HepG2 (cell line): ENCODE results near the gene ZNF620. TPM values are rescaled to one million over a fixed set of nuclear protein-coding genes. Genes with fewer than 3 reads are reported as not detected.
A peak's percentile ranks its signal among the peaks of the same experiment; 100 is the strongest.

Source experiments
- ATAC-seq: fragments of 200-7000 bp; cut with Tn5 transposase; 3 replicates; pipeline ENCODE4 v1.9.1; 2020; ENCODE audit warnings: mild to moderate bottlenecking, moderate library complexity
- BruUV-seq: library from RNA; stranded (reverse); fragments of 400-500 nt; replicated peaks from 2 replicates; lab custom pipeline; 2021; lab: Mats Ljungman, UMichigan
- CTCF ChIA-PET: fragments of 300-600 bp; formaldehyde crosslinking; extraction: SDS; loops from one replicate; lab custom pipeline; 2021; ENCODE audit warnings: low total read pairs, inconsistent platforms, low intra/inter-chr PET ratio; lab: Yijun Ruan, JAX
- POLR2A ChIA-PET: fragments of 350-600 bp; sonication (Branson Sonifier 250); formaldehyde crosslinking; loops from one replicate; lab custom pipeline; 2020; ENCODE audit warnings: antibody characterized with exemption, inconsistent platforms; lab: Yijun Ruan, JAX
- DNase-seq: peaks from one replicate; pipeline ENCODE4 v3.0.0-alpha.2; 2015; ENCODE audit warnings: low spot score
- FAIRE-seq: peaks from 3 replicates; lab custom pipeline; 2011; peaks lifted over from hg19 to GRCh38; lab: Jason Lieb, UNC
- H2AFZ ChIP-seq: one replicate; pipeline ENCODE4 v1.6.1; 2011; ENCODE audit warnings: low read length, inconsistent platforms
- H3K27ac ChIP-seq: fragments of 300-600 bp; 3 replicates; pipeline ENCODE4 v1.8.0; 2011; ENCODE audit warnings: mixed run types, mild to moderate bottlenecking, mixed read lengths, low read length, inconsistent platforms; ENCODE audit not compliant: insufficient read depth; ENCODE audit errors: extremely low read length
- H3K27me3 ChIP-seq, 2 experiments: fragments of 200-600 bp in 1 of 2; 2 replicates in 1 of 2; 3 replicates in 1 of 2; pipeline versions ENCODE4 v1.6.0 to v1.8.0; 2011; ENCODE audit warnings: low read length in 2 of 2, mild to moderate bottlenecking in 2 of 2, moderate library complexity in 2 of 2, inconsistent platforms in 1 of 2; ENCODE audit not compliant: insufficient read depth in 2 of 2, control insufficient read depth in 1 of 2
- H3K36me3 ChIP-seq, 2 experiments: fragments of 200-600 bp in 1 of 2; replicated peaks in 1 of 2; 2 replicates in 1 of 2; 3 replicates in 1 of 2; pipeline versions ENCODE4 v1.5.1 to v1.8.0; 2011; ENCODE audit warnings: low read length in 2 of 2, inconsistent platforms in 1 of 2; ENCODE audit not compliant: insufficient read depth in 2 of 2, control insufficient read depth in 1 of 2
- H3K4me1 ChIP-seq: 2 replicates; pipeline ENCODE4 v1.5.1; 2012; ENCODE audit warnings: low read length, inconsistent platforms; ENCODE audit not compliant: insufficient read depth
- H3K4me2 ChIP-seq: 2 replicates; pipeline ENCODE4 v1.6.0; 2011; ENCODE audit warnings: low read depth, low read length, inconsistent platforms
- H3K4me3 ChIP-seq, 3 experiments: fragments of 200-600 bp in 1 of 3; sonication (generic), shearing (Covaris generic) in 1 of 3; replicated peaks in 1 of 3; 2 replicates each; pipeline ENCODE4 v1.5.1; 2011 to 2016; ENCODE audit warnings: low read length in 3 of 3, inconsistent platforms in 2 of 3, low read depth in 2 of 3, mild to moderate bottlenecking in 2 of 3, control low read depth in 1 of 3, mixed read lengths in 1 of 3; ENCODE audit not compliant: insufficient read depth in 1 of 3
- H3K79me2 ChIP-seq: one replicate; pipeline ENCODE4 v1.6.1; 2011; ENCODE audit warnings: low read length, inconsistent platforms; ENCODE audit not compliant: insufficient read depth
- H3K9ac ChIP-seq: 2 replicates; pipeline ENCODE4 v1.6.0; 2011; ENCODE audit warnings: mild to moderate bottlenecking, low read depth, low read length, inconsistent platforms; ENCODE audit not compliant: insufficient read depth
- H3K9me3 ChIP-seq: 2 replicates; pipeline ENCODE4 v1.5.1; 2012; ENCODE audit warnings: mild to moderate bottlenecking, low read length
- H4K20me1 ChIP-seq: 2 replicates; pipeline ENCODE4 v1.6.0; 2011; ENCODE audit warnings: inconsistent platforms, mild to moderate bottlenecking, low read length, moderate library complexity; ENCODE audit not compliant: insufficient read depth
- ASH2L ChIP-seq: fragments of 300-600, 200-600 bp; sonication (generic); IDR thresholded peaks from 2 replicates; pipeline ENCODE4 v1.7.0; 2017; ENCODE audit warnings: low read depth, mild to moderate bottlenecking, moderate library complexity, mixed read lengths, low read length; ENCODE audit not compliant: insufficient read length
- CEBPB ChIP-seq: IDR thresholded peaks from 2 replicates; pipeline ENCODE4 v1.6.1; 2011; ENCODE audit warnings: low read depth, low read length, improper control_type of control experiment, borderline replicate concordance
- CEBPG ChIP-seq: IDR thresholded peaks from 2 replicates; pipeline ENCODE4 v1.6.1; 2016
- HNF4A ChIP-seq: sonication (generic); formaldehyde crosslinking; IDR thresholded peaks from 2 replicates; pipeline ENCODE4 v1.4.0; 2020; ENCODE audit warnings: missing genetic modification reagents
- KAT8 ChIP-seq: IDR thresholded peaks from 2 replicates; pipeline ENCODE4 v1.6.1; 2016; ENCODE audit warnings: missing genetic modification reagents, missing compliant biosample characterization
- KDM2A ChIP-seq: sonication (generic); formaldehyde crosslinking; IDR thresholded peaks from 2 replicates; pipeline ENCODE4 v1.4.0; 2020; ENCODE audit warnings: low read depth, missing genetic modification reagents, borderline replicate concordance
- PHF5A ChIP-seq: IDR thresholded peaks from one replicate; pipeline ENCODE4 v1.6.1; 2018; ENCODE audit warnings: low read depth, missing genetic modification reagents; ENCODE audit not compliant: unreplicated experiment
- POLR2G ChIP-seq: fragments of 200-400 bp; formaldehyde crosslinking; IDR thresholded peaks from 2 replicates; pipeline ENCODE4 v1.6.1; 2018; ENCODE audit warnings: mild to moderate bottlenecking, low read depth, low read length, moderate library complexity
- SOX13 ChIP-seq, 3 experiments: fragments of 450-650 bp in 1 of 3; sonication (generic) in 1 of 3; formaldehyde crosslinking in 1 of 3; IDR thresholded peaks in 2 of 3; conservative IDR thresholded peaks in 1 of 3; 2 replicates each; pipeline versions ENCODE4 v1.5.0 to v1.6.1; 2016 to 2020; ENCODE audit warnings: antibody characterized with exemption in 1 of 3, mild to moderate bottlenecking in 1 of 3, missing compliant biosample characterization in 1 of 3, missing genetic modification reagents in 1 of 3, moderate library complexity in 1 of 3
- SOX5 ChIP-seq: IDR thresholded peaks from 2 replicates; pipeline ENCODE4 v1.6.1; 2016; ENCODE audit warnings: borderline replicate concordance
- SOX6 ChIP-seq, 2 experiments: fragments of 450-650 bp in 1 of 2; sonication (generic) in 1 of 2; formaldehyde crosslinking in 1 of 2; IDR thresholded peaks; 2 replicates each; pipeline versions ENCODE4 v1.4.0 to v1.6.1; 2017 to 2020; ENCODE audit warnings: antibody characterized with exemption in 1 of 2, mild to moderate bottlenecking in 1 of 2, missing genetic modification reagents in 1 of 2
- TEAD3 ChIP-seq: optimal IDR thresholded peaks from 2 replicates; pipeline ENCODE3; 2016; ENCODE audit warnings: borderline replicate concordance
- ZNF12 ChIP-seq: sonication (generic); formaldehyde crosslinking; IDR thresholded peaks from 2 replicates; pipeline ENCODE4 v1.5.0; 2020; ENCODE audit warnings: missing genetic modification reagents
- ZNF547 ChIP-seq: sonication (generic); formaldehyde crosslinking; IDR thresholded peaks from 2 replicates; pipeline ENCODE4 v1.5.1; 2020; ENCODE audit warnings: mild to moderate bottlenecking, missing genetic modification reagents
- WGBS: methylation state at CpG from one replicate; pipeline ENCODE4 v1.1.6; 2017; ENCODE audit warnings: low lambda C conversion rate; 5-methylcytosine and 5-hydroxymethylcytosine counted together
- in situ Hi-C: cut with HindIII; loops from 2 replicates; pipeline ENCODE4 v1.10.0; 2017; ENCODE audit warnings: low pct_unique_long_range_greater_than_20kb; ENCODE audit not compliant: extremely low pct_ligation_motif_present
- intact Hi-C: fragments of 100-400 bp; cut with micrococcal nuclease; formaldehyde crosslinking; loops from one replicate; pipeline ENCODE4 v1.10.0; 2022; ENCODE audit not compliant: unreplicated experiment
- polyA plus RNA-seq, 8 experiments: library from polyadenylated mRNA; depleted of rRNA in 3 of 8; stranded (reverse) in 7 of 8; unstranded in 1 of 8; fragments of >200 nt; fragmentation: Illumina TruSeq in 4 of 8; extraction: Trizol in 4 of 8; gene quantifications; 2 replicates each; pipeline versions ENCODE4 v1.2.1 to v1.2.3, GENCODE V29; 2011 to 2016; ENCODE audit warnings: low read depth in 4 of 8, missing spikeins in 1 of 8, mixed read lengths in 1 of 8; ENCODE audit not compliant: insufficient read depth in 1 of 8
- total RNA-seq, 5 experiments: library from RNA; depleted of rRNA; stranded (reverse); fragments of >200 nt; fragmentation: Illumina TruSeq; extraction: Trizol; gene quantifications; 2 replicates each; pipeline ENCODE4 v1.2.3, GENCODE V29; 2016; ENCODE audit warnings: low read depth in 1 of 5
- TF ChIP-seq, protein P1 (sequence below): sonication (generic); formaldehyde crosslinking; IDR thresholded peaks from 2 replicates; pipeline ENCODE4 v1.4.0; 2020; ENCODE audit warnings: missing genetic modification reagents
- TF ChIP-seq, protein P2 (sequence below): sonication (generic); formaldehyde crosslinking; IDR thresholded peaks from 2 replicates; pipeline ENCODE4 v1.5.0; 2020; ENCODE audit warnings: missing genetic modification reagents, mild to moderate bottlenecking, borderline replicate concordance

ZNF620 gene
- total and polyA plus RNA-seq, 2 of the 13 experiments (the other 11 are each of a cell fraction or from before 2014, with no cell fraction given), result 2.3 to 12.2 TPM

DNA sequence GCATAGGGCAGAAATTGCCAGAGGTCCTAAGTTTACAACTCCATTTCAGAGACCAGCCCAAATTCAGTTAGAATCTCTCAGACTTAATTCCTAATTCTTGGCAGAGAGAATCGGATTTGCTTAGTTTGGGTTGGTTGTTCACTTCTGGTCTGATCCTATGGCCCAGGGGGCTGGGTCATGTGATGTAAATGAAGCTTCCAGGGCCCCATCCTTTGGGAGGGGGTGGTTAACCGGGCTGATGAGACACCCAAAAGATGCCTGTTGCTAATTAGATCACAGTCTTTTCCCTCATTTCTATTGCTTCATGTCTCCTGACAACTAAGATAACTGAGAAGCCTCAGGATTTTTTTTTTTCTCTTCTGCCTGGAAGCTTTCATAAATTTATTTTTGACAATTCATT, 11.1 kb upstream of the ZNF620 start (continued):
- TF ChIP-seq, protein P1, sequence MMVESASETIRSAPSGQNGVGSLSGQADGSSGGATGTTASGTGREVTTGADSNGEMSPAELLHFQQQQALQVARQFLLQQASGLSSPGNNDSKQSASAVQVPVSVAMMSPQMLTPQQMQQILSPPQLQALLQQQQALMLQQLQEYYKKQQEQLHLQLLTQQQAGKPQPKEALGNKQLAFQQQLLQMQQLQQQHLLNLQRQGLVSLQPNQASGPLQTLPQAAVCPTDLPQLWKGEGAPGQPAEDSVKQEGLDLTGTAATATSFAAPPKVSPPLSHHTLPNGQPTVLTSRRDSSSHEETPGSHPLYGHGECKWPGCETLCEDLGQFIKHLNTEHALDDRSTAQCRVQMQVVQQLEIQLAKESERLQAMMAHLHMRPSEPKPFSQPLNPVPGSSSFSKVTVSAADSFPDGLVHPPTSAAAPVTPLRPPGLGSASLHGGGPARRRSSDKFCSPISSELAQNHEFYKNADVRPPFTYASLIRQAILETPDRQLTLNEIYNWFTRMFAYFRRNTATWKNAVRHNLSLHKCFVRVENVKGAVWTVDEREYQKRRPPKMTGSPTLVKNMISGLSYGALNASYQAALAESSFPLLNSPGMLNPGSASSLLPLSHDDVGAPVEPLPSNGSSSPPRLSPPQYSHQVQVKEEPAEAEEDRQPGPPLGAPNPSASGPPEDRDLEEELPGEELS (CRISPR knock-in tag), result no peak
- TF ChIP-seq, protein P2, sequence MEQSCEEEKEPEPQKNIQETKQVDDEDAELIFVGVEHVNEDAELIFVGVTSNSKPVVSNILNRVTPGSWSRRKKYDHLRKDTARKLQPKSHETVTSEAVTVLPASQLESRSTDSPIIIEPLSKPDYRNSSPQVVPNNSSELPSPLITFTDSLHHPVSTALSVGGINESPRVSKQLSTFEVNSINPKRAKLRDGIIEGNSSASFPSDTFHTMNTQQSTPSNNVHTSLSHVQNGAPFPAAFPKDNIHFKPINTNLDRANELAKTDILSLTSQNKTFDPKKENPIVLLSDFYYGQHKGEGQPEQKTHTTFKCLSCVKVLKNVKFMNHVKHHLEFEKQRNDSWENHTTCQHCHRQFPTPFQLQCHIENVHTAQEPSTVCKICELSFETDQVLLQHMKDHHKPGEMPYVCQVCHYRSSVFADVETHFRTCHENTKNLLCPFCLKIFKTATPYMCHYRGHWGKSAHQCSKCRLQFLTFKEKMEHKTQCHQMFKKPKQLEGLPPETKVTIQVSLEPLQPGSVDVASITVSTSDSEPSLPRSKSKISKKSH, result no peak
- TF ChIP-seq ASH2L, result no peak
- no peak for TF ChIP-seq POLR2G
- TF ChIP-seq, all 625 proteins: peak for 0

DNA sequence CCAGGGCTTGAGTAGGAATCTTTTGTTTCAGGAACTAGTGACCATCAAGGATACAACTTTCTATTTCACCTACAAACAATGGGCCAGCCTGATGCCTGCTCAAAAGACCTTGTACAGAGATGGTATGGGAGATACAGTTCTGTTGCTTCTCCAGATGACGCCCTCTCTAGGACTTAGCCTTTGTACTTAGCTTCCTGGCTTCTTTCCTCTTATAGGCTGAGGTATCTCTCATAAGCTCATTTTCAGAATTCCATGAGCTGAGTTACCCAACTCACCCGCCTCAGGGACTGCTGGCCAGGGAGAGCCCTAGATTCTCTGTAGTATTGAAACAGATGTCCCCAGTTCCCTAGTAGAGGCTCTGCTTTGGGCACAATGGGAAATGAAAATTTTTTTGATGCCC, 8.6 kb upstream of the ZNF620 start:
- Histone ChIP-seq H3K27ac (peak overlapping the region; percentile 9), H3K79me2 (no peaks in the 10 kb centered on the region), H3K4me2 (peak overlapping the region; percentile 37), H3K9me3 (no peaks in the 10 kb centered on the region), H3K27me3 (no peaks in the 10 kb centered on the region), H4K20me1 (no peaks in the 10 kb centered on the region), H3K4me1 (peaks cover 15% of the 10 kb centered on the region), H3K36me3 (no peaks in the 10 kb centered on the region), H3K9ac (no peak overlapping the region), H2AFZ (no peak overlapping the region), H3K4me3 (no peak overlapping the region)
- ATAC-seq (peak; percentile 99), DNase-seq (peak; percentile 87), FAIRE-seq (peak; percentile 63)
- in situ Hi-C loops, result no loop called here
- BruUV-seq, result no TSS peak
- ChIA-PET POLR2A (interaction anchor here (0.6 to 2.9 kb wide), 3 partner anchors 8 to 40 kb away, joined by 4 to 19 read pairs (median 5); partner anchors contain the start of genes RPL14, ZNF620 and ZNF621), CTCF (no interaction called here)
- 4% methylated on average over 2 of the region's 2 CpGs for WGBS
- intact Hi-C loops, result no loop called here
- TF ChIP-seq PHF5A (CRISPR knock-in tag) (no peak), SOX13 (IDR thresholded peaks at IDR 0.05) (no peak), SOX13 (CRISPR knock-in tag; conservative IDR thresholded peaks at IDR 0.05 in 1 of 2, IDR thresholded peaks at IDR 0.05 in 1 of 2) (peak in 1 of 2 experiments; percentile 63; a peak in 2 of 4 replicates), CEBPB (peak; percentile 66; the same call in 1 of the 2 replicates), ZNF12 (CRISPR knock-in tag) (peak; percentile 85), ZNF547 (CRISPR knock-in tag) (no peak), KAT8 (CRISPR knock-in tag) (0 out of 2 replicates have a peak, but pooled peaks have one; percentile 24), SOX5 (CRISPR knock-in tag) (0 out of 2 replicates have a peak, but pooled peaks have one; percentile 37), CEBPG (CRISPR knock-in tag) (0 out of 2 replicates have a peak, but pooled peaks have one; percentile 18), SOX6 (IDR thresholded peaks at IDR 0.05) (no peak), SOX6 (CRISPR knock-in tag; IDR thresholded peaks at IDR 0.05) (peak; percentile 45), ASH2L (peak; percentile 16), HNF4A (CRISPR knock-in tag) (peak; percentile 24; the same call in 1 of the 2 replicates), TEAD3 (CRISPR knock-in tag) (peak; percentile 40), KDM2A (no peak)
